Kidney (tissue), 14 donors: Measurements from ENCODE around the gene GAB4. TPM values are rescaled to one million over a fixed set of nuclear protein-coding genes. Genes with fewer than 3 reads are reported as not detected.

Experiments
- DNase-seq, 5 donors: peaks; one replicate each; pipeline ENCODE4 v3.0.0-alpha.2; 2013 to 2020
- FAIRE-seq: peaks from 2 replicates; lab custom pipeline; 2012; peaks lifted over from hg19 to GRCh38; lab: Jason Lieb, UNC
- H3K27ac ChIP-seq, 2 donors: one replicate each; pipeline ENCODE4 v1.7.0; 2013; ENCODE audit warnings: low read depth in 2 of 2, low read length in 2 of 2, inconsistent platforms in 1 of 2
- H3K27me3 ChIP-seq: one replicate; pipeline ENCODE4 v1.7.1; 2013; ENCODE audit warnings: low read length, inconsistent platforms; ENCODE audit not compliant: control insufficient read depth, insufficient read depth
- H3K36me3 ChIP-seq, 3 donors: one replicate each; pipeline versions ENCODE4 v1.7.0 to v1.7.1; 2013; ENCODE audit warnings: low read length in 3 of 3, control low read depth in 1 of 3, inconsistent platforms in 1 of 3; ENCODE audit not compliant: insufficient read depth in 3 of 3, control insufficient read depth in 2 of 3
- H3K4me1 ChIP-seq, 3 donors: one replicate each; pipeline versions ENCODE4 v1.7.0 to v1.7.1; 2013; ENCODE audit warnings: low read length in 3 of 3, inconsistent platforms in 1 of 3, low read depth in 1 of 3; ENCODE audit not compliant: control insufficient read depth in 2 of 3, insufficient read depth in 2 of 3
- H3K4me3 ChIP-seq, 3 donors: one replicate each; pipeline versions ENCODE4 v1.7.0 to v1.8.1; 2013; ENCODE audit warnings: low read length in 3 of 3, control low read depth in 1 of 3, inconsistent platforms in 1 of 3
- H3K9ac ChIP-seq, 3 donors: one replicate each; pipeline versions ENCODE4 v1.7.0 to v1.7.1; 2013; ENCODE audit warnings: low read length in 3 of 3, control low read depth in 1 of 3, inconsistent platforms in 1 of 3
- H3K9me3 ChIP-seq, 3 donors: one replicate each; pipeline versions ENCODE4 v1.7.0 to v1.7.1; 2013; ENCODE audit warnings: low read length in 3 of 3, control low read depth in 1 of 3, inconsistent platforms in 1 of 3; ENCODE audit not compliant: control insufficient read depth in 2 of 3, insufficient read depth in 1 of 3
- intact Hi-C: fragments of 100-400 bp; cut with DNase I; formaldehyde crosslinking; loops from one replicate; pipeline ENCODE4 v1.11.1; 2022
- polyA plus RNA-seq: library from polyadenylated mRNA; stranded (reverse); fragments of 350-450 nt; fragmentation: Illumina TruSeq; extraction: RNeasy Lipid Tissue Mini Kit (QIAGEN cat#74804); gene quantifications from one replicate; pipeline ENCODE4 v1.2.3, GENCODE V29; 2014; ENCODE audit warnings: low read depth, low replicate concordance; ENCODE audit not compliant: insufficient read depth
- total RNA-seq: library from RNA; stranded (reverse); fragmentation: NEBNext Ultra II Directional; extraction: Animal tissue kit (Norgen Biotek cat#: 25700); gene quantifications from one replicate; pipeline ENCODE4 v1.2.1, GENCODE V29; 2021
- TF ChIP-seq, protein P1 (sequence below): IDR thresholded peaks from 3 replicates; pipeline ENCODE4 v1.5.1; 2012; ENCODE audit warnings: mild to moderate bottlenecking, moderate library complexity, borderline replicate concordance; ENCODE audit not compliant: insufficient read depth; ENCODE audit errors: extremely low read depth
- donor health status: control.
- donor health status: control.
- donor health status: control.
- donor health status: control.
- donor health status: control.
- donor health status: DM: yes; HTN: yes; CAD: no.
- donor health status: Normal renal cell carcinoma (clear cell type).

Gene GAB4
- total and polyA plus RNA-seq, 2 donors from 2014 or later: not detected

DNA sequence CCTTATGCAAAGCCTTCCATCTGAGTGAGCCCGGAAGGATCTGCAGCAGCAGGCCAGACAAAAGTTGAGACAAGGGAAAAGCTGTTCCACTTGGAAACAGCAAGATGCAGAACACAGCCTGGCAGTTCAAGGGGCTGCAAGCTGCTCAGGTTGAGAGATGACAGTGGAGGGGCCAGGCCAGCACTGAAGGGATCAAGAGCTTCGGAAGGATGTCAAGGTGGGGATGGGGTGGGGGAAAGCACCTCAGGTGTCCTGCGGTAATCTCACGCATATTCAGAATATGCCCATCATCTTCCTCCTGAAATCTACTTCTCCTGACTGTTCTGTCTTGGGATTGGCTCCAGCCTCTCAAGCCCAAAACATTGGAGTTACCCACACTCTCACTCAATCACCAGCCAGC lies 35.7 kb downstream of the GAB4 start:
- no peak overlapping the region for H3K4me3 ChIP-seq
- TF ChIP-seq, protein P1, sequence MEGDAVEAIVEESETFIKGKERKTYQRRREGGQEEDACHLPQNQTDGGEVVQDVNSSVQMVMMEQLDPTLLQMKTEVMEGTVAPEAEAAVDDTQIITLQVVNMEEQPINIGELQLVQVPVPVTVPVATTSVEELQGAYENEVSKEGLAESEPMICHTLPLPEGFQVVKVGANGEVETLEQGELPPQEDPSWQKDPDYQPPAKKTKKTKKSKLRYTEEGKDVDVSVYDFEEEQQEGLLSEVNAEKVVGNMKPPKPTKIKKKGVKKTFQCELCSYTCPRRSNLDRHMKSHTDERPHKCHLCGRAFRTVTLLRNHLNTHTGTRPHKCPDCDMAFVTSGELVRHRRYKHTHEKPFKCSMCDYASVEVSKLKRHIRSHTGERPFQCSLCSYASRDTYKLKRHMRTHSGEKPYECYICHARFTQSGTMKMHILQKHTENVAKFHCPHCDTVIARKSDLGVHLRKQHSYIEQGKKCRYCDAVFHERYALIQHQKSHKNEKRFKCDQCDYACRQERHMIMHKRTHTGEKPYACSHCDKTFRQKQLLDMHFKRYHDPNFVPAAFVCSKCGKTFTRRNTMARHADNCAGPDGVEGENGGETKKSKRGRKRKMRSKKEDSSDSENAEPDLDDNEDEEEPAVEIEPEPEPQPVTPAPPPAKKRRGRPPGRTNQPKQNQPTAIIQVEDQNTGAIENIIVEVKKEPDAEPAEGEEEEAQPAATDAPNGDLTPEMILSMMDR: no peak
- H3K27ac ChIP-seq: no peak overlapping the region
- no peaks in the 10 kb centered on the region for H3K4me1 ChIP-seq
- DNase-seq (no peak), FAIRE-seq (no peak)
- H3K36me3 ChIP-seq: no peaks in the 10 kb centered on the region
- no peak overlapping the region for H3K9ac ChIP-seq
- no peaks in the 10 kb centered on the region for H3K9me3 ChIP-seq
- H3K27me3 ChIP-seq: no peaks in the 10 kb centered on the region
- intact Hi-C loops: no loop called here

DNA sequence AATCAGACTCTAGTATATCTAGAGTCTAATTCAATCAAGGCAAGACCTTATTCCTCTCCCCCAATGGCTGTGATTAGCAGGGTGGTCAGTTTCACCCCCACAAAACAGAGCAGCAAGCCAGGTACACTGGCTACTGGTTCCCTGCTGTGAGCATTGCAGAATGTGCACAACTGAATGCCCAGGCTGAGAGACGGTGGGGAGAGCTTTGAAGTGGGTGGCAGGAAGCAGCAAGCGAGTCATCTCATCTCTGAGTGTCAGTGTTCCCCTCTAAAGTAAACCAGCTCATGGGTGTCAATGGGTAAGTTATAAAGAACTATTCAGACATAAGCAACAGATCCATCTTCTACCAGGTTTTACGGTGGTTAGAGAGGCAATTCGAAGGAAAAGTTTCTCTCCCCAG lies 37.6 kb downstream of the GAB4 start:
- no peaks in the 10 kb centered on the region for H3K9me3 ChIP-seq

DNA sequence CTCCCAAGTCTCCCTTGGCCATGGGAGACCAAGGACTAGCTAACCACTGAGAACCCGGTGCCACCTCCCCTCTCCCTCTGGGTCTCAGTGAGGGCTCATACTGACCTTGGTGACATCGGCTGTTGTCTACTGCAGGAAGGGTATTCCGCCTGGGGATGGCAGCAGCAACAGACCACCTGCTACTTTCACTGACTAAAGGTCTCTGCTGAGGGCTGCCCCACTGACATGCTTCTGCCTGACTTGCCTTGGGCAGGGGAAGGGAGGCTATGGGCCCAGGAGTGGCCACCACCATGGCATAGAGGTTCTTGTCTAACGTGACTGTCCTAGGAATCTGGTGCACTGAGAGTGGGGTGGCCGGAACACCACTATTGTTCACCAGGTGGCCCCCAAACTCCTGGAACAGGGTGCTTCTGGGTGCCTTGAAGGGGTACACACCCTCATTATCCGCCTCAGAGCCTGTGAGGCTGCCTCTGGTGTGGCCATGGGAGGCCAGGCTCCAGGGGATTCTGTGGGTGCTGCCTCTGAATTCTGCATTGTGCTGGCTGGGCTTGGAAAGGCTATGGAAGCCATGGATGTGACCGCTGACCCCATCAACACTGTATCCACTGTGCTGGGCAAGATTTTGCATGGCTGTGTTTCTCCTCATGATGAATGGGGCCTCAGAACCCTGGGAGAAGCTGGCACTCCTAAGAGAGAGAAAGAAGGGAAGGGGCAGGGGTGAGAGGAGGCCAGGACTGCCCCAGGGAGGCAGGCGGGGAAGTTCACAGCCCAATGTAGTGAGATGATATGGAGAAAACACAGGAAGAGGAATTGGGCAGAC lies 38.3 kb downstream of the GAB4 start:
- H3K27me3 ChIP-seq: no peaks in the 10 kb centered on the region
- no peaks in the 10 kb centered on the region for H3K4me1 ChIP-seq
- H3K27ac ChIP-seq: no peak overlapping the region
- FAIRE-seq (no peak), DNase-seq (no peak)
- TF ChIP-seq, protein P1: no peak
- H3K9me3 ChIP-seq: no peaks in the 10 kb centered on the region
- intact Hi-C loops: no loop called here
- no peak overlapping the region for H3K4me3 ChIP-seq
- no peak overlapping the region for H3K9ac ChIP-seq
- H3K36me3 ChIP-seq: no peaks in the 10 kb centered on the region

More for the DNA sequence above, 37.6 kb downstream of the GAB4 start:
- Histone ChIP-seq H3K4me1 (no peaks in the 10 kb centered on the region), H3K27ac (no peak overlapping the region), H3K9ac (no peak overlapping the region), H3K27me3 (no peaks in the 10 kb centered on the region), H3K4me3 (no peak overlapping the region), H3K36me3 (no peaks in the 10 kb centered on the region)
- intact Hi-C loops: no loop called here
- FAIRE-seq: no peak
- no peak for DNase-seq
- TF ChIP-seq, protein P1: no peak
